ENCODE results near the gene CCP110. TPM values are rescaled to one million over a fixed set of nuclear protein-coding genes. Genes with fewer than 3 reads are reported as not detected.
"Not testable (repeated sequence)": the region's sequence is repeated elsewhere in the genome, so short reads cannot be mapped to it uniquely, and the experiment has no call there.

Gene CCP110
- total RNA-seq, 4 donors from 2014 or later = 7.1 to 43.4 (median 14.2) TPM

DNA sequence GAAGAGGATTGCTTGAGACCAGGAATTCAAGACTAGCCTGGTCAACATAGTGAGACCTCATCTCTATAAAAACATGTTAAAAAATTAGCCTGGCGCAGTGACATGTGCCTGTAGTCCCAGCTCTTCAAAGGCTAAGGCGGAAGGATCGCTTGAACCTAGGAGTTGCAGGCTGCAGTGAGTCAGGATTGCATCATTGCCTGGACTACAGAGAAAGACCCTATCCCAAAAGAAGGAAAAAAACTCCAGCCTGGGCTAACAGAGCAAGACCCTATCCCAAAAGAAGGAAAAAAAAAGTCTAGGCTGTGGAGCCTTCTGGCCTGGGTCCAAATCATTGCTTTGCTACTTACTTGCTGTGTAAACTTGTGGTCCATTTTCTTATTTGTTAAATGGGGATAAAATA lies 4.9 kb downstream of the CCP110 start:
- in situ Hi-C loops (cut with MboI; ENCODE audit: low pct_ligation_motif_present in 1 of 4, low pct_unique_long_range_greater_than_20kb in 1 of 4, low sequenced_read_pairs in 3 of 4) (no loop called here), intact Hi-C loops (cut with DNase I; ENCODE audit: low total_unique reads) (no loop called here)
- no peak for DNase-seq
- Histone ChIP-seq H3K36me3 (peaks cover 0 to 14% (median 2%) of the 10 kb centered on the region in 4 donors), H3K4me1 (peaks cover 0 to 12% (median 4%) of the 10 kb centered on the region in 4 donors), H3K27me3 (no peaks in the 10 kb centered on the region), H3K27ac (no peak overlapping the region), H3K9me3 (no peaks in the 10 kb centered on the region), H3K4me3 (no peak overlapping the region)
- TF ChIP-seq EP300 (IDR thresholded peaks at IDR 0.05; ENCODE audit: low read depth) = no peak
- WGBS, 2 donors (ENCODE audit: low coverage in 1 of 2) = 100% methylated on average over 1 to 3 of the region's 3 CpGs

DNA sequence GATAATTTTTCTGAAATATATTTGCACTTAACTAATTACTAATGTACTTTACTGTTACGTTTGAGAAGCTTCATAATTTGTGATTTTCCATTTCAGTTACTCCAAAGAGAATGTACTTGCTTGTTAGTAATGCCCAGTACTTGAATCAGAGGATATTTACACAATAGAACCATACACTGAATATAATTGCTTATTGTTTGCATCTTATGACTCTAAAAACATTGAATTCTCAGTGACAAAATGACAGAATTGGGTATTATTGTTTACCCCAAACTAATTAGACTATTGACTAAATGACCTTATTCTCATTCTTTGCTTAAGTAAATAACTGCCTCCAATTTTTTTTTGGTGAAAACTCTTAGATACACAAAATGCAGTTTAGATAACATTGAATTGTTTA lies 8.9 kb downstream of the CCP110 start:
- Histone ChIP-seq H3K36me3 (peaks cover 0 to 27% (median 2%) of the 10 kb centered on the region in 4 donors), H3K4me1 (no peaks in the 10 kb centered on the region), H3K27ac (no peak overlapping the region), H3K4me3 (no peak overlapping the region), H3K27me3 (no peaks in the 10 kb centered on the region), H3K9me3 (no peaks in the 10 kb centered on the region)
- in situ Hi-C loops (cut with MboI; ENCODE audit: low pct_ligation_motif_present in 1 of 4, low pct_unique_long_range_greater_than_20kb in 1 of 4, low sequenced_read_pairs in 3 of 4) (no loop called here), intact Hi-C loops (cut with DNase I; ENCODE audit: low total_unique reads) (no loop called here)
- TF ChIP-seq POLR2A (IDR thresholded peaks at IDR 0.05) (no peak), POLR2AphosphoS5 (IDR thresholded peaks at IDR 0.05) (no peak), EP300 (IDR thresholded peaks at IDR 0.05; ENCODE audit: low read depth) (no peak)
- TF ChIP-seq, protein P1, sequence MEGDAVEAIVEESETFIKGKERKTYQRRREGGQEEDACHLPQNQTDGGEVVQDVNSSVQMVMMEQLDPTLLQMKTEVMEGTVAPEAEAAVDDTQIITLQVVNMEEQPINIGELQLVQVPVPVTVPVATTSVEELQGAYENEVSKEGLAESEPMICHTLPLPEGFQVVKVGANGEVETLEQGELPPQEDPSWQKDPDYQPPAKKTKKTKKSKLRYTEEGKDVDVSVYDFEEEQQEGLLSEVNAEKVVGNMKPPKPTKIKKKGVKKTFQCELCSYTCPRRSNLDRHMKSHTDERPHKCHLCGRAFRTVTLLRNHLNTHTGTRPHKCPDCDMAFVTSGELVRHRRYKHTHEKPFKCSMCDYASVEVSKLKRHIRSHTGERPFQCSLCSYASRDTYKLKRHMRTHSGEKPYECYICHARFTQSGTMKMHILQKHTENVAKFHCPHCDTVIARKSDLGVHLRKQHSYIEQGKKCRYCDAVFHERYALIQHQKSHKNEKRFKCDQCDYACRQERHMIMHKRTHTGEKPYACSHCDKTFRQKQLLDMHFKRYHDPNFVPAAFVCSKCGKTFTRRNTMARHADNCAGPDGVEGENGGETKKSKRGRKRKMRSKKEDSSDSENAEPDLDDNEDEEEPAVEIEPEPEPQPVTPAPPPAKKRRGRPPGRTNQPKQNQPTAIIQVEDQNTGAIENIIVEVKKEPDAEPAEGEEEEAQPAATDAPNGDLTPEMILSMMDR (IDR thresholded peaks at IDR 0.05) = no peak
- DNase-seq = no peak
- WGBS, 2 donors (ENCODE audit: low coverage in 1 of 2) = 88 to 93% methylated on average over 1 of the region's 1 CpG

DNA sequence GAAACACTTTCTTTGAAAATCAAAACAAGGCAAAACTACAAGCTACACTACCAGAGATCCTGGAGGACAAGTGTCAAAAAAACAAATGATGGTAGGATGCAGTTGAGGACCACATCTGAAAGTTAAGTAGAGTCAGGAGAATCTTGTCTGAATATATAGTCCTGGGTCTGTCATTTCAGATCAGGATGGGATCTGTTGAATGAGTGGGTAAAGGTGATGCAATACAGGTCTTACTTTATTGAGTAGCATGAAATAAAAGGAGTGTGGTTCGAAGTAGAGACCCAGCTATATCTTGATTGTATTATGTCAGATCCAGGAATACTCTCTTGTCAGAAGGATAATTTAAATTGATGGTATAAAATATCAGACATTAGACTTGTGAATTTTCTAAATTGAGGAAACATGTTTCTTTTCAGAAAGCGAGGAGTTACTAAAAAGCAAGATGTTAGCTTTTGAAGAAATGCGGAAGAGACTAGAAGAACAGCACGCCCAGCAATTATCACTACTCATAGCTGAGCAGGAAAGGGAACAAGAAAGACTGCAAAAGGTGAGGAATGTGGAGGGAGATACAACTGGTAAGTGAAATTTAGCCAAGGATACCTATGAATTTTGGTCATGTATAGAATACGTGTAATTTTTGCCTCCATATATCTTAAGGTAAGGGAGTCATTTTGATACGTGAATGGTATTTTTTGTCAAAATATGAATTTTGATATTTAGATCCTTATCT lies 16.7 kb downstream of the CCP110 start:
- in situ Hi-C loops (cut with MboI; ENCODE audit: low pct_ligation_motif_present in 1 of 4, low pct_unique_long_range_greater_than_20kb in 1 of 4, low sequenced_read_pairs in 3 of 4) = no loop called here
- no peaks in the 10 kb centered on the region for H3K9me3 ChIP-seq
- H3K4me3 ChIP-seq = no peak overlapping the region
- 92 to 94% methylated on average over 6 of the region's 6 CpGs for WGBS, 2 donors (ENCODE audit: low coverage in 1 of 2)
- intact Hi-C loops (cut with DNase I; ENCODE audit: low total_unique reads) = no loop called here
- H3K36me3 ChIP-seq = peaks cover 0 to 48% (median 11%) of the 10 kb centered on the region in 4 donors
- no peak overlapping the region for H3K27ac ChIP-seq
- DNase-seq = no peak
- H3K27me3 ChIP-seq = no peaks in the 10 kb centered on the region
- H3K4me1 ChIP-seq = peaks cover 0 to 6% (median 3%) of the 10 kb centered on the region in 4 donors
- TF ChIP-seq POLR2AphosphoS5 (IDR thresholded peaks at IDR 0.05) (no peak), POLR2A (IDR thresholded peaks at IDR 0.05) (no peak), EP300 (IDR thresholded peaks at IDR 0.05; ENCODE audit: low read depth) (no peak)
- TF ChIP-seq, protein P1 (IDR thresholded peaks at IDR 0.05) = no peak

DNA sequence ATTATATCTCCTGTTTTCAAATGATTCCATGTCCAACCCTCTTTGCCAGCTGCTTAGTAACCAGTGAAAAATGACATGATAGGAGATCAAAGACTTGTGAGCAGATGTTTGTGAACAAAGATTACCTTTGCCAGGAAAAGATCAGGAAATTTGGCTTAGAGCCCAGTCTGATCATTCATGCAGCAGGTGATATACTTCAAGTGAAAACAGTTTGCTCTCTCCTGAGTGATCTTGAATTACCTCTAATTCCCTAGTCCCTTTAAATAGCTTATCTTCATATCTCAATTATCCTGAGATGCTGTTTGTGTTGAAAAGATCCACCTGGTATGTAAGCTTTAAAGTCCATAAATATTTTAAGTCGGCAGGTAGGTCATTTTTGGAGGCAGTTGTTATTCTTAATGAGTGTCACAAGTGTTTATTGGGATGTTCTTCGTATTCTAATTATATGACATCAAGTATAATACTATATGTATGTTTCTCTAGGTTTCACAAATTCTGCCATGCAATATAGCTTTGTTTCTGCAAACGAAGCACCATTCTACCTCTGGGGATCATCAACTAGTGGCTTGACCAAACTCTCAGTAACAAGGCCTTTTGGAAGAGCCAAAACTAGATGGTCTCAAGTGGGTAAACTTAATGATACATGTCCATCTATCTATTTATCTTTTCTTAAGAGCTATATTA lies 18.5 kb downstream of the CCP110 start:
- intact Hi-C loops (cut with DNase I; ENCODE audit: low total_unique reads) = no loop called here
- in situ Hi-C loops (cut with MboI; ENCODE audit: low pct_ligation_motif_present in 1 of 4, low pct_unique_long_range_greater_than_20kb in 1 of 4, low sequenced_read_pairs in 3 of 4) = no loop called here
- H3K36me3 ChIP-seq = peaks cover 0 to 49% (median 18%) of the 10 kb centered on the region in 4 donors
- no peaks in the 10 kb centered on the region for H3K9me3 ChIP-seq
- 62 to 65% methylated on average over 2 to 3 of the region's 3 CpGs for WGBS, 2 donors (ENCODE audit: low coverage in 1 of 2)
- DNase-seq = no peak
- H3K4me1 ChIP-seq = peaks cover 0 to 6% (median 3%) of the 10 kb centered on the region in 4 donors
- no peaks in the 10 kb centered on the region for H3K27me3 ChIP-seq
- no peak overlapping the region for H3K27ac ChIP-seq
- TF ChIP-seq, protein P1 (IDR thresholded peaks at IDR 0.05) = no peak
- no peak for TF ChIP-seq POLR2AphosphoS5 (IDR thresholded peaks at IDR 0.05)
- TF ChIP-seq EP300 (IDR thresholded peaks at IDR 0.05; ENCODE audit: low read depth) = no peak
- no peak for TF ChIP-seq POLR2A (IDR thresholded peaks at IDR 0.05)
- no peak overlapping the region for H3K4me3 ChIP-seq

DNA sequence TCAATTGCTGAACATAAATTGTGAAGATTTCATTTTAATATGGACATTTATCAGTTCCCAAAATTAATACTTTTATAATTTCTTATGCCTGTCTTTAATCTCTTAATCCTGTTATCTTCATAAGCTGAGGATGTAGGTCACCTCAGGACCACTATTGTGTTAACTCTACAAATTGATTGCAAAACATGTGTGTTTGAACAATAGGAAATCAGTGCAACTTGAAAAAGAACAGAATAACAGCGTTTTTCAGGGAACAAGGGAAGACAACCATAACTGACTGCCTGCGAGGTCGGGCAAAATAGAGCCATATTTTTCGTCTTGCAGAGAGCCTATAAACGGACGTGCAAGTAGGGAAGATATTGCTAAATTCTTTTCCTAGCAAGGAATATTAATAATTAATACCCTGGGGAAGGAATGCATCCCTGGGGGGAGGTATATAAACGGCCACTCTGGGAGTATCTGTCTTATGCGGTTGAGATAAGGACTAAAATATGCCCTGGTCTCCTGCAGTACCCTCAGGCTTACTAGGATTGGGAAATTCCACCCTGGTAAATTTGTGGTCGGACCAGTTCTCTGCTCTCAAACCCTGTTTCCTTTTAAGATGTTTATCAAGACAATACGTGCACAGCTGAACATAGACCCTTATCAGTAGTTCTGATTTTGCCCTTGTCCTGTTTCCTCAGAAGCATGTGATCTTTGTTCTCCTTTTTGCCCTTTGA lies 19.7 kb downstream of the CCP110 start:
- peaks cover 0 to 51% (median 18%) of the 10 kb centered on the region in 4 donors for H3K36me3 ChIP-seq
- H3K27ac ChIP-seq; DNase-seq; H3K4me1 ChIP-seq; H3K4me3 ChIP-seq; H3K27me3 ChIP-seq; intact Hi-C loops (cut with DNase I; ENCODE audit: low total_unique reads); in situ Hi-C loops (cut with MboI; ENCODE audit: low pct_ligation_motif_present in 1 of 4, low pct_unique_long_range_greater_than_20kb in 1 of 4, low sequenced_read_pairs in 3 of 4); H3K9me3 ChIP-seq: not testable (repeated sequence)
- WGBS, 2 donors (ENCODE audit: low coverage in 1 of 2) = 86 to 100% methylated on average over 6 to 10 of the region's 10 CpGs

Measured in transverse colon (tissue), 4 donors.